RWPE1 (cell line): Measurements from ENCODE around the gene ZNF362.

Source experiments
- CTCF ChIA-PET: fragments of 350-600 bp; sonication (Branson Sonifier 250); formaldehyde crosslinking; extraction: SDS; loops from one replicate; lab custom pipeline; 2021; lab: Yijun Ruan, JAX
- POLR2A ChIA-PET: fragments of 400-600 bp; formaldehyde crosslinking; extraction: SDS; loops from one replicate; lab custom pipeline; 2020; ENCODE audit warnings: antibody characterized with exemption; ENCODE audit not compliant: low non-redundant PET; lab: Yijun Ruan, JAX
- DNase-seq: peaks from one replicate; pipeline ENCODE4 v3.0.0; 2012; ENCODE audit warnings: low spot score
- H3K27ac ChIP-seq: fragments of 450-650 bp; 2 replicates; pipeline ENCODE4 v1.5.1; 2017
- CTCF ChIP-seq: fragments of 450-650 bp; conservative IDR thresholded peaks from 2 replicates; pipeline ENCODE4 v1.5.1; 2017; ENCODE audit warnings: low read depth, mild to moderate bottlenecking

ZNF362 gene

GRCh38 chr1:33261344-33261743 lies 5.1 kb downstream of the ZNF362 start:
- POLR2A ChIA-PET, result no interaction called here
- no peak for DNase-seq
- CTCF ChIA-PET, result no interaction called here
- H3K27ac ChIP-seq, result no peak overlapping the region
- no peak for TF ChIP-seq CTCF

DNA sequence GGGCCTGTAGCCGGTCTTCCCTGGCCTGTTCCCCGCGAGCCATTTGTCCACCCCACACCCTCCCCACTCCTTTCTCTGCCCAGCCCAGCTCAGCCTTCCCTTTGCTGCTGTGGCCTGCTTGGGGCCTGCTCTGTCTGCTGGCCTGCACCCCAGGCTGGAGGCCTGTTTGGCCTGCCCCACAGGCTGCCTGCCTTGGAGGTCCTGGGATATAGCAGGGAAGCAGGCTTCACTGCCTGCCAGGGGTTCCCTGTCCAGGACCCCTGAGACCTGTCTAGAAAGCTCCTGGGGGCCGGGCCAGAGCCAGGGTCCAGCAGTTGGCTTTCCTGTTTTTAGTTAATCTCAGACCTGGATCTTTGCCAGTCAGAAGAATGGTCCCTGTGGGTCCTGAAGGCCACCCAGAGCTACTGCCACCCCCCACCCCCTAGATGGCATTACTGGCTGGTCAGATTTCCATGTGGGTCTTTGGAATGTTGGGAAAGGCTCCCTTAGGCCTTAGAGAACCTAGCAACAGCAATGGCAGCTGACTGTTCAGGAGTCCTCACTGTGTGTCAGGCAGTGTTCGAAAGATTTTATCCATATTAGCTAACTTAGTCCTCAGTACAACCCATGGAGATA lies 7.7 kb downstream of the ZNF362 start:
- no peak for DNase-seq

GRCh38 chr1:33265780-33266605 lies 9.7 kb downstream of the ZNF362 start:
- ChIA-PET POLR2A (no interaction called here), CTCF (no interaction called here)
- no peak for DNase-seq
- H3K27ac ChIP-seq, result peak overlapping the region; percentile 13; the same call in 1 of the 2 replicates
- no peak for TF ChIP-seq CTCF

More for the DNA sequence above, 7.7 kb downstream of the ZNF362 start:
- no peak for TF ChIP-seq CTCF
- H3K27ac ChIP-seq, result 0 out of 2 replicates have a peak overlapping the region, but pooled peaks have one; percentile 2
- CTCF ChIA-PET, result interaction anchor here (0.9 kb wide), 1 partner anchor 31 kb away, joined by 3 read pairs; no protein-coding TSS in a partner anchor
- POLR2A ChIA-PET, result no interaction called here

DNA sequence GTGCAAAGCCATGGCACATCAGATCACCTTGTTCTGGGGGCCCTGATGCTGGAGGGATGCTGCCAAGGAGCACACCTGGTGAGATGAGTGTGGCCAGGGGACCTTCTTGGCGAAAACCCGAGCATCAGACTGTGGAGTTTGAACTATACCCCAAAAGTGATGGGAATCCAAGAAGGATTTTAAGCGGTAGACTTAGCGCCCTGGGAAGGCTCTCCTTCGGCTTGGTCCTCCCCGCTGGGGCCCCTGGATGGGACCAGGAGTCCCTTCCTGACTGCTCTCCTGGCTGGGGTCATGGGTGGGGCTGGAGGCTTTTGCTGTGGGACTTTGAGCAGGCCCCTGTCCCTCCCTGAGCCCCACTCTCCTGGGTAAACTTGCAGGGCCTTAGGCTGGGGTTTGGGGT lies 10.5 kb downstream of the ZNF362 start:
- ChIA-PET POLR2A (no interaction called here), CTCF (no interaction called here)
- TF ChIP-seq CTCF, result no peak
- peak overlapping the region; percentile 13; the same call in 1 of the 2 replicates for H3K27ac ChIP-seq
- no peak for DNase-seq

GRCh38 chr1:33267468-33268205 lies 11.3 kb downstream of the ZNF362 start:
- H3K27ac ChIP-seq, result no peak overlapping the region
- DNase-seq, result no peak
- ChIA-PET CTCF (interaction anchor here (0.7 to 1.3 kb wide), 2 partner anchors 28 to 49 kb away, joined by 3 to 8 read pairs; no protein-coding TSS in a partner anchor), POLR2A (no interaction called here)
- no peak for TF ChIP-seq CTCF

DNA sequence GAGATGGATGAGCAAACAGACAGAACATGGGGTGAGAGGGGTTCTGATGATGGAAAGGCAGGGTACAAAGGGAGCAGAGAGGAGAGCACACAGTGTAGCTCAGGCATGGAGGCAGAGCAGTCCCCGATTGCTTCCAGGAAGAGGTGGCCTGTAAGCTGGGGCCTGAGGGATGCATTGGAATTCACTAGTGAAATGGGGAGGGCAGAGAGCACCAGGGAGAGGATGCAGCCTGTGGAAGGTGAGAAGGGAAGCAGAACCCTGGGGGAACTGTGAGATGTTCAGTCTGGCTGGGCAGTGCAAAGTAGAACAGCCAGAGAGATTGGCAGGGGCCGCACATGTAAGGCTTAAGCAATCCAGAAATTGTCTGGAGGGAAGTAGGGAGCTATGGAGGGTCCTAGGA lies 12.2 kb downstream of the ZNF362 start:
- no peak for DNase-seq
- H3K27ac ChIP-seq, result peak overlapping the region; percentile 27; the same call in 1 of the 2 replicates
- POLR2A ChIA-PET, result no interaction called here
- no peak for TF ChIP-seq CTCF
- CTCF ChIA-PET, result interaction anchor here (0.7 to 1.3 kb wide), 2 partner anchors 27 to 50 kb away, joined by 3 to 8 read pairs; no protein-coding TSS in a partner anchor
